Fibroblast of mammary gland (primary cell): ENCODE results near the gene ST8SIA1.

ENCODE experiments used
- DNase-seq: peaks from one replicate; pipeline ENCODE4 v3.0.0-alpha.2; 2010; ENCODE audit warnings: low read depth
- H3K4me3 ChIP-seq: 2 replicates; pipeline ENCODE4 v1.5.1; 2011; ENCODE audit warnings: low read depth, mild to moderate bottlenecking, low read length, moderate library complexity; ENCODE audit not compliant: control insufficient read depth
- TF ChIP-seq, protein P1 (sequence below): conservative IDR thresholded peaks from 2 replicates; pipeline ENCODE4 v1.5.1; 2011; ENCODE audit warnings: low read depth, low read length, inconsistent platforms; ENCODE audit not compliant: control insufficient read depth, insufficient read depth

The ST8SIA1 gene

GRCh38 chr12:22333713-22334409, 646 bp downstream of the ST8SIA1 start:
- TF ChIP-seq, protein P1, sequence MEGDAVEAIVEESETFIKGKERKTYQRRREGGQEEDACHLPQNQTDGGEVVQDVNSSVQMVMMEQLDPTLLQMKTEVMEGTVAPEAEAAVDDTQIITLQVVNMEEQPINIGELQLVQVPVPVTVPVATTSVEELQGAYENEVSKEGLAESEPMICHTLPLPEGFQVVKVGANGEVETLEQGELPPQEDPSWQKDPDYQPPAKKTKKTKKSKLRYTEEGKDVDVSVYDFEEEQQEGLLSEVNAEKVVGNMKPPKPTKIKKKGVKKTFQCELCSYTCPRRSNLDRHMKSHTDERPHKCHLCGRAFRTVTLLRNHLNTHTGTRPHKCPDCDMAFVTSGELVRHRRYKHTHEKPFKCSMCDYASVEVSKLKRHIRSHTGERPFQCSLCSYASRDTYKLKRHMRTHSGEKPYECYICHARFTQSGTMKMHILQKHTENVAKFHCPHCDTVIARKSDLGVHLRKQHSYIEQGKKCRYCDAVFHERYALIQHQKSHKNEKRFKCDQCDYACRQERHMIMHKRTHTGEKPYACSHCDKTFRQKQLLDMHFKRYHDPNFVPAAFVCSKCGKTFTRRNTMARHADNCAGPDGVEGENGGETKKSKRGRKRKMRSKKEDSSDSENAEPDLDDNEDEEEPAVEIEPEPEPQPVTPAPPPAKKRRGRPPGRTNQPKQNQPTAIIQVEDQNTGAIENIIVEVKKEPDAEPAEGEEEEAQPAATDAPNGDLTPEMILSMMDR = no peak
- DNase-seq = no peak
- H3K4me3 ChIP-seq = peak overlapping the region; percentile 54

DNA sequence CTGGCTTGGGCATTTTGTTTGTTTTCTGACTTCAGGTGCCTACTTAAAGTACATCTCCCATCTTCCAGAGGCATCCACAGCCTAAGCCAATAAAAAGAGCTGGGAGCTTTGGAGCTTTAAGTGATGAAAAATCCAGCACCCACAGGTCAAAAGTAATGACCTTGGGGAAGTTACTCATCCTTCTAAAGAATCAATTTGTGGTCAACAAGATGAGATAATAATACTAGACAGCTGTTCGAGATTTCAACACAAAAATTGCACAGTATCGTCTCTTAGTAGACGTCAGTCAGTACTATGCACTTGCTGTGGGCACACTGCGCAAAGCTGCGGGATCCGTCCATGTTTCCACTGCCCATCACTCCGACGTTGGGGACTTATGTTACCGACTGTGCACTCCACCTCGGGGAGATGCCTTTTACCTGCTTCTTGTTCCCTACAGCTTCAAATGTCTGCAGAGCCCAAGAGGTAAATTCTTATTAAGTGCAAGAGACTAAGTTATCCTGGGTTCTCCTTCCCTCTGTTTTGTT, 1.3 kb downstream of the ST8SIA1 start:
- TF ChIP-seq, protein P1 = no peak
- no peak overlapping the region for H3K4me3 ChIP-seq

DNA sequence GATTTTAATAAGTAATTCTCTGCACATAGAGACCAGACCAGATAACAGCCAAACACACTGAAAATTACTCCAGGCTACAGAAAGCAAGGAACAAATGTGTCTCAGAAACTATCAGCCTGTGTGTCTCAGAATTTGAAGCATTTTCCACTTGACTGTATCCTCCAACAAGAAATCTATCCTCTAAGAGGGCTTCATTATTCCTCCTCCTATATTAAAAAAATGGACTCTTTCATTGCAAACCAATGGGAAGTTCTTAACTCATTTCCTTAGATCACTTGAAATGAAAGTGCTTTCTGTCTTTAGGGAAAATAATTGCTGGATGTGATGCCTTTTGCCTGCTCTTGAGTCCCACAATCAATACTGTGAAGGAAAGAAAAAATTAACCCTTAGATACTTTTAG, 2.3 kb downstream of the ST8SIA1 start:
- TF ChIP-seq, protein P1 = no peak
- no peak overlapping the region for H3K4me3 ChIP-seq
- DNase-seq = no peak

More for the DNA sequence above, 1.3 kb downstream of the ST8SIA1 start:
- peak; percentile 86 for DNase-seq

DNA sequence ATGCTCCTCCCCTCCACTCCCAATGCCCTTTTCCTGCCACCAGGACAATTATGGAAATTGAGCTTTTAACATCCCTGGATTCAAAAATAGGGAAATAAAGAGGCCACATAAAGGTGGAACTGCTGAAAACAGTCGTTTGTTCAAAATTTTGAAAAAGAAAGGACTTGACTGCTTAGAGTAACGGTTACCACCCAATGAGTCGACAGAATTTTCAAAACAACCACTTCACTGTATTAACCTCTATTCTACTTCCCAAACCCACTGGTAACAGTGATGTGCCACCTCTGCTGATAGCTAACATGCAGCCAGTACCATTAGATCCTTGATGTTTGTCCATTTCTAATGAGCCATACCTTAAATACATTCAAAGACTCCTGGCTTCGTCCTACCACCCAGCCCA, 4.9 kb downstream of the ST8SIA1 start:
- no peak for DNase-seq
- no peak overlapping the region for H3K4me3 ChIP-seq
- TF ChIP-seq, protein P1 = no peak

- no peak overlapping the region for H3K4me3 ChIP-seq
- TF ChIP-seq, protein P1 = no peak
- no peak for DNase-seq
These were observed 9.3 kb downstream of the ST8SIA1 start for GRCh38 chr12:22325218-22325617.

DNA sequence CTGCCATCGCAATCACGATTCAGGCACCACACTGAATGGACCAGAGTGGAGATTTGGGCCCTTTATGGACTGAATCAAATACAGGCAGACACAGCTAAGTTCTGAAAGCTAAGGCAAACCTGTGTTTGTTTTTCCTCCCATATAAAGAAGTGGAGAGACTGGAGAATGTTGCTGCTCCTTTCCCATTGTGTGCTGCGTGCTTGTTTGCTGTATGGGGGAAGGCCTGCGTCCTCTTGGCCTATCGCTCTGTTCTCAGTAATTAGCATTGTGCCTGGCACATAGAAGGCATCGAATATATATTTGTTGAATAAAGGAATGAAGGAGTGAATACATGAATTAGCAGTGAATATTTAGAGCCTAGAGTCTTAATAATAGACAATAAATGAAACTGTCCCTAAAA, 12.4 kb downstream of the ST8SIA1 start:
- TF ChIP-seq, protein P1 = no peak
- H3K4me3 ChIP-seq = no peak overlapping the region
- no peak for DNase-seq
